SK-N-MC (cell line): ENCODE results near the gene CDC27.
"Not testable (repeated sequence)": the region's sequence is repeated elsewhere in the genome, so short reads cannot be mapped to it uniquely, and the experiment has no call there.

Experiments
- EZH2 ChIP-seq: fragments of 200-600 bp; sonication (generic); IDR thresholded peaks from one replicate; pipeline ENCODE4 v1.6.1; 2017; ENCODE audit warnings: antibody characterized with exemption
- POLR2AphosphoS5 ChIP-seq: IDR thresholded peaks from 2 replicates; pipeline ENCODE4 v1.6.1; 2012; ENCODE audit warnings: mild to moderate bottlenecking, low read depth, low read length, borderline replicate concordance

DNA sequence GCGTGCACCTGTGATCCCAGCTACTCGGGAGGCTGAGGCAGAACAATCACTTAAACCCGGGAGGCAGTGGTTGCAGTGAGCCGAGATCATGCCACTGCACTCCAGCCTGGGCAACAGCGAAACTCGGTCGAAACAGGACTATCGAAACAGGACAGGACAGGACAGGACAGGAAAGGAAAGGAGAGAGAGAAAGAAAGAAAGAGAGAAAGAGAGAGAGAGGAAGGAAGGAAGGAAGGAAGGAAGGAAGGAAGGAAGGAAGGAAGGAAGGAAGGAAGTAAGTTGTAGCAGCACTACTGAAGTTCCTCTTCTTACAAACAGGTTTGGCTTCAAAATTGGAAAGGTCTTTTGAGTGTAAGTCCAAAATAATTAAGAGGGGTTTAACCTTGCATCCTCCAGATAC, 14.3 kb downstream of the CDC27 start:
- not testable (repeated sequence) for TF ChIP-seq POLR2AphosphoS5, EZH2
